Gastrocnemius medialis (tissue), 4 donors: ENCODE data around the gene IL16.

ENCODE experiments used
- CTCF ChIP-seq, 5 experiments: fragments of 450-650 bp in 3 of 5; fragments of 200-600 bp in 2 of 5; sonication (generic) in 2 of 5; IDR thresholded peaks in 4 of 5; conservative IDR thresholded peaks in 1 of 5; 1 replicate in 4 of 5; 2 replicates in 1 of 5; pipeline ENCODE4 v1.5.1; 2016 to 2019; ENCODE audit warnings: antibody characterized with exemption in 5 of 5, mild to moderate bottlenecking in 3 of 5, moderate library complexity in 3 of 5
- POLR2A ChIP-seq, 2 donors: fragments of 450-650 bp; IDR thresholded peaks; one replicate each; pipeline ENCODE4 v1.6.1; 2017; ENCODE audit warnings: antibody characterized with exemption in 2 of 2, mild to moderate bottlenecking in 2 of 2, moderate library complexity in 2 of 2

- no peak for TF ChIP-seq CTCF (IDR thresholded peaks at IDR 0.05 in 4 of 5, conservative IDR thresholded peaks at IDR 0.05 in 1 of 5)
- no peak for TF ChIP-seq POLR2A (IDR thresholded peaks at IDR 0.05)
These were observed 149.9 kb downstream of the IL16 start for GRCh38 chr15:81346611-81347010.
